Measurements from ENCODE around the gene TMEM200A. TPM values are rescaled to one million over a fixed set of nuclear protein-coding genes. Genes with fewer than 3 reads are reported as not detected.
A peak's percentile ranks its signal among the peaks of the same experiment; 100 is the strongest.

Gene TMEM200A
- total and polyA plus RNA-seq, 2 experiments from 2014 or later = 0.12 TPM; not detected in 1

DNA sequence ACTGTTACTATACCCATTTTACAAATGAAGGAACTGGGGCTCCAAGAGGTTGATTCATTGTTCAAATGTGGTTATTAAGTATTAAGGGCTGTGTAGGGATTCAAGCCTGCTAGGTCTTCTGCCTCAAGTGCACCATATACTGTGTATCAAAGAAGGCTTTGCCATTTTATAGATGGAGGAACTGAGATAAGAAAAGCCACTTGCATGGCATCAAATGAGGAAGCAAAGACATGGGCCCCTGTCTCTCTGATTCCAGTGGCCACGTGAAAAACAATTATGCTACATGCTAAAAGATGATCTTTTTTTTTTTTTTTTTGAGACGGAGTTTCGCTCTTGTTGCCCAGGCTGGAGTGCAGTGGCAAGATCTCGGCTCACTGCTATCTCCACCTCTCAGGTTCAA is 67.0 kb downstream of the TMEM200A start:
- DNase-seq (ENCODE audit: low read depth in 1 of 2, low spot score in 1 of 2) = no peak
- TF ChIP-seq, protein P1, sequence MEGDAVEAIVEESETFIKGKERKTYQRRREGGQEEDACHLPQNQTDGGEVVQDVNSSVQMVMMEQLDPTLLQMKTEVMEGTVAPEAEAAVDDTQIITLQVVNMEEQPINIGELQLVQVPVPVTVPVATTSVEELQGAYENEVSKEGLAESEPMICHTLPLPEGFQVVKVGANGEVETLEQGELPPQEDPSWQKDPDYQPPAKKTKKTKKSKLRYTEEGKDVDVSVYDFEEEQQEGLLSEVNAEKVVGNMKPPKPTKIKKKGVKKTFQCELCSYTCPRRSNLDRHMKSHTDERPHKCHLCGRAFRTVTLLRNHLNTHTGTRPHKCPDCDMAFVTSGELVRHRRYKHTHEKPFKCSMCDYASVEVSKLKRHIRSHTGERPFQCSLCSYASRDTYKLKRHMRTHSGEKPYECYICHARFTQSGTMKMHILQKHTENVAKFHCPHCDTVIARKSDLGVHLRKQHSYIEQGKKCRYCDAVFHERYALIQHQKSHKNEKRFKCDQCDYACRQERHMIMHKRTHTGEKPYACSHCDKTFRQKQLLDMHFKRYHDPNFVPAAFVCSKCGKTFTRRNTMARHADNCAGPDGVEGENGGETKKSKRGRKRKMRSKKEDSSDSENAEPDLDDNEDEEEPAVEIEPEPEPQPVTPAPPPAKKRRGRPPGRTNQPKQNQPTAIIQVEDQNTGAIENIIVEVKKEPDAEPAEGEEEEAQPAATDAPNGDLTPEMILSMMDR (IDR thresholded peaks at IDR 0.05; ENCODE audit: low read depth, low read length) = no peak
- no peak overlapping the region for H3K27ac ChIP-seq
- H3K27me3 ChIP-seq = no peaks in the 10 kb centered on the region
- H3K36me3 ChIP-seq = no peaks in the 10 kb centered on the region
- no peak overlapping the region for H3K4me3 ChIP-seq
- H3K9me3 ChIP-seq (ENCODE audit: low read depth) = no peaks in the 10 kb centered on the region
- H3K4me1 ChIP-seq (ENCODE audit: low read depth) = no peaks in the 10 kb centered on the region

DNA sequence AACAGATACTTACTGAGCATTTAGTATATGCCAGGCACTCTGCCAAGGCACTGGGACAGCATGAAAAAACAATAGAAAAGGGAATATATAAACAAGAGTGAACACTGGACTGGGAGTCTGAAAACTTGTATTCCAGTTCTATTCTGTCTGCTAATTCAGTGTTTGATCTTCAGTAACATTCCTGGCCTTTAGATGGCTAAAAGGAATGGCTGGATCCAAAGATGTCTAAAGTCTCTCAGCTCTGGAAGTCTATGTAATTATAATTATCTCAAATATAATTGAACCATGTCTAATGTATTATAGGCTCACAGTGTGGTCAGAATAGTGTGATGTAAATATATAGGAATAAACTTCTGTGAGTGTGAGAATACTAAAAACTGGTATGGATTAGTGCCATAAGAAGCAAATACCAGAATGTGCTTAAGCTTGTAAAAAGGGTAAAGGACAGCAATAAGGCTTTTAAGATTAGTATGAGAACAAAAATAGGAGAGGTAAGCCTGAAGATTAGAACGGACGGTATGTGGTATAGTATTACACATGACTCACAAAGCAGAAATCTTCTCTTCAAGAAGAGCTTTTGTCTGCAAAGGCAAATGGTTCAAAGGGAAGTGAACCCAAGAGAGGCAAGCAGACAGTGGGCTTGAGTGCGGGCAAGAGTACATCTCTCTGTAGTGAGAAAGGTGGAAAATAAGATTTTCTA is 68.5 kb downstream of the TMEM200A start:
- Histone ChIP-seq H3K4me1 (ENCODE audit: low read depth) (no peaks in the 10 kb centered on the region), H3K27me3 (no peaks in the 10 kb centered on the region), H3K36me3 (no peaks in the 10 kb centered on the region), H3K27ac (no peak overlapping the region), H3K9me3 (ENCODE audit: low read depth) (no peaks in the 10 kb centered on the region), H3K4me3 (no peak overlapping the region)
- TF ChIP-seq, protein P1 (IDR thresholded peaks at IDR 0.05; ENCODE audit: low read depth, low read length) = no peak
- peak in 1 of 2 donors; percentile 37 for DNase-seq (ENCODE audit: low read depth in 1 of 2, low spot score in 1 of 2)

DNA sequence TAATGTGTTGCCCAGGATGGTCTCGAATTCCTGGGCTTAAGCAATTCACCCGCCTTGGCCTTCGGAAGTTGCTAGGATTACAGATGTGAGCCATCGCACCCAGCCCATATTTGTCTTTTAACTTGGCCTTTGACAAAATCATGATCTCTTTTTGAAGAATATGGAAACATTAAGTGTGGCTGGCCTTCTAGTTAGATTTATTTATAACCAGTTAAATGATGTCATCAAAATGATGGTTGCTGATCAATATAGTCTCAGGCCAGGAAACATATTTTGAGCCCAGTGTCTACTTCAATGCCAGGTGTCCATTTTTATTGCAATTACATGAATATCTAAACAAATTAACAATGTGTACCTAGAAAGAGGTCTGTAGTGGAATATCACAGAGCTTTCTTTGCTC is 69.4 kb downstream of the TMEM200A start:
- no peak for DNase-seq (ENCODE audit: low read depth in 1 of 2, low spot score in 1 of 2)
- no peak overlapping the region for H3K27ac ChIP-seq
- no peaks in the 10 kb centered on the region for H3K36me3 ChIP-seq
- no peaks in the 10 kb centered on the region for H3K9me3 ChIP-seq (ENCODE audit: low read depth)
- TF ChIP-seq, protein P1 (IDR thresholded peaks at IDR 0.05; ENCODE audit: low read depth, low read length) = no peak
- no peak overlapping the region for H3K4me3 ChIP-seq
- no peaks in the 10 kb centered on the region for H3K27me3 ChIP-seq
- H3K4me1 ChIP-seq (ENCODE audit: low read depth) = no peaks in the 10 kb centered on the region

DNA sequence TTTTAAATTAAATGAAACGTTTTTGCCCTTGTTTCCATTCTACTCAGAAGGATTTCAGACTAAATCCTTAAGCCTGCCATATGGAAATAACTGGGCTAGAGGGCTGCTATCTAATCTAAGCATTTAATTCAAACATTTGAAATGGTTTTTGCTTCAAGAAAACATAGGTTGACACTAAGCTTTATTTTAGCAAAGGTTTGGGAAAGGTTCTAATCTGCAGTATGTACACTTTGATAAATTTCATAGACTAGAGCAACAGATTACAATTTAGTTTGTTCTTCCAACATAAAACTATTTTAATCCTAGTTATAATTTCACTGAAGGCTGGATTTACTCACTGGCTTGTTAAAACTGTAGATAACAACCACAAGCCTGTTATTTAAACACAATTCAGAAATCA is 72.1 kb downstream of the TMEM200A start:
- Histone ChIP-seq H3K9me3 (ENCODE audit: low read depth) (no peaks in the 10 kb centered on the region), H3K27me3 (no peaks in the 10 kb centered on the region), H3K36me3 (no peaks in the 10 kb centered on the region), H3K27ac (no peak overlapping the region), H3K4me1 (ENCODE audit: low read depth) (no peaks in the 10 kb centered on the region), H3K4me3 (no peak overlapping the region)
- TF ChIP-seq, protein P1 (IDR thresholded peaks at IDR 0.05; ENCODE audit: low read depth, low read length) = no peak
- no peak for DNase-seq (ENCODE audit: low read depth in 1 of 2, low spot score in 1 of 2)

DNA sequence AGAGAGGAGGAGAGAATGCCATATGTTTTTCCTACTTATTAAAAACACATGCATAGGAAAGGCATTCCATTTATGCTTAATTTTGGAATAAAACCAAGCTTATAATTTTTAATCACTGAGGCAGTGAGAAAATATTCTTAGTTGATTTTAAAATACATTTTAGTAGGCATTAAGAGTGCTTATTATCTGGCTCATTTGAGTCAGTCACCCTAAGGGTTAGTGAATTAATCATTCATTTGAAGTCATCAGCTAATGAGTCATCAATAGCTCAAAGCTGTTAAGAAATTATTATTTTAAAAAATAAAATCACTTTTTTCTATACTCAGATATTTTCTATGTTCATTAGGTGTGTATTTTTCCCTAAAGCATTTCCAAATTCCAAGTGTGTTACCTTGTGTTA is 81.6 kb downstream of the TMEM200A start:
- H3K4me3 ChIP-seq = no peak overlapping the region
- no peak for DNase-seq (ENCODE audit: low read depth in 1 of 2, low spot score in 1 of 2)

More for the DNA sequence above, 81.6 kb downstream of the TMEM200A start:
- Histone ChIP-seq H3K9me3 (ENCODE audit: low read depth) (no peaks in the 10 kb centered on the region), H3K27ac (no peak overlapping the region), H3K27me3 (peaks cover 11% of the 10 kb centered on the region), H3K4me1 (ENCODE audit: low read depth) (no peaks in the 10 kb centered on the region), H3K36me3 (no peaks in the 10 kb centered on the region)
- TF ChIP-seq, protein P1 (IDR thresholded peaks at IDR 0.05; ENCODE audit: low read depth, low read length) = no peak

Data from cardiac muscle cell (in vitro differentiated cells and primary cell).